Adrenal gland (tissue), 12 donors: ENCODE measurements around the gene SHE. TPM values are rescaled to one million over a fixed set of nuclear protein-coding genes. Genes with fewer than 3 reads are reported as not detected.

ENCODE experiments used
- DNase-seq, 7 donors: peaks; one replicate each; pipeline ENCODE4 v3.0.0-alpha.2; 2019 to 2020
- H3K27ac ChIP-seq, 5 donors: fragments of 200-600 bp; sonication (generic) in 4 of 5; 1 replicate in 3 of 5; 2 replicates in 2 of 5; pipeline versions ENCODE4 v1.5.1 to v1.8.0; 2016 to 2020; ENCODE audit warnings: mild to moderate bottlenecking in 1 of 5
- H3K27me3 ChIP-seq: fragments of 200-600 bp; 2 replicates; pipeline ENCODE4 v1.8.0; 2021
- H3K36me3 ChIP-seq, 2 donors: fragments of 200-600 bp; replicated peaks in 1 of 2; 1 replicate in 1 of 2; 2 replicates in 1 of 2; pipeline versions ENCODE4 v1.5.1 to v1.8.0; 2018 to 2022
- H3K4me1 ChIP-seq, 2 donors: fragments of 200-600 bp; replicated peaks in 1 of 2; 1 replicate in 1 of 2; 2 replicates in 1 of 2; pipeline versions ENCODE4 v1.5.1 to v1.8.0; 2018 to 2021
- H3K4me3 ChIP-seq, 4 donors: fragments of 200-600 bp; sonication (generic) in 3 of 4; one replicate each; pipeline ENCODE4 v1.5.1; 2016 to 2018
- H3K9me3 ChIP-seq, 3 donors: fragments of 200-600 bp; sonication (generic) in 1 of 3; replicated peaks in 1 of 3; 1 replicate in 2 of 3; 2 replicates in 1 of 3; pipeline versions ENCODE4 v1.5.1 to v1.8.0; 2016 to 2021
- POLR2A ChIP-seq, 2 donors: fragments of 450-650 bp; IDR thresholded peaks; one replicate each; pipeline ENCODE4 v1.6.1; 2017; ENCODE audit warnings: antibody characterized with exemption in 2 of 2, mild to moderate bottlenecking in 2 of 2, moderate library complexity in 1 of 2
- WGBS, 4 donors: extraction: QIAGEN DNeasy Blood & Tissue Kit in 2 of 4; methylation state at CpG; one replicate each; pipeline versions ENCODE4 v1.1.5 to v1.1.7; 2013 to 2017; 5-methylcytosine and 5-hydroxymethylcytosine counted together
- intact Hi-C, 2 donors: fragments of 100-400 bp; cut with DNase I; formaldehyde crosslinking; loops; one replicate each; pipeline versions ENCODE4 v1.14.1 to v1.15.0; 2022 to 2023
- polyA plus RNA-seq, 3 donors: library from polyadenylated mRNA; stranded (reverse); fragments of 200-250 nt in 2 of 3; fragments of 350-450 nt in 1 of 3; fragmentation: Illumina TruSeq in 1 of 3; extraction: RNeasy Lipid Tissue Mini Kit (QIAGEN cat#74804) in 1 of 3; gene quantifications; one replicate each; pipeline ENCODE4 v1.2.3, GENCODE V29; 2013 to 2014
- total RNA-seq, 9 donors: library from RNA; depleted of rRNA in 4 of 9; stranded (reverse); fragments of >200 nt in 4 of 9; fragments of 120-200 nt in 1 of 9; fragmentation: NEBNext Ultra II Directional in 1 of 9; extraction: Animal tissue kit (Norgen Biotek cat#: 25700) in 1 of 9; gene quantifications; one replicate each; pipeline versions ENCODE4 v1.1.0 to v1.2.4, GENCODE V29; 2013 to 2023
- TF ChIP-seq, protein P1 (sequence below), 6 experiments: fragments of 450-650 bp in 4 of 6; fragments of 200-600 bp in 2 of 6; sonication (generic) in 1 of 6; IDR thresholded peaks; 1 replicate in 5 of 6; 2 replicates in 1 of 6; pipeline versions ENCODE4 v1.5.1 to v1.8.0; 2016 to 2021; ENCODE audit warnings: antibody characterized with exemption in 6 of 6, mild to moderate bottlenecking in 2 of 6, moderate library complexity in 1 of 6
- donor health status: healthy with polysubstance abuse.
- donor health status: Bipolar disorder and iron deficiency.
- donor health status: DM: yes; HTN: yes; CAD: no.
- donor health status: DM: no; HTN: no; CAD: no.
- donor health status: DM: no; HTN: no; CAD: no.
- donor health status: DM: yes; HTN: yes; CAD: no.

The SHE gene
- total and polyA plus RNA-seq, 12 donors = 6.4 to 30.7 (median 17.1) TPM

- peak in 4 of 7 donors; percentile 29 to 68 (median 41) for DNase-seq
- intact Hi-C loops = no loop called here
- WGBS, 4 donors = 44 to 61% (median 49%) methylated on average over 4 of the region's 4 CpGs
- Histone ChIP-seq H3K36me3 (no peaks in the 10 kb centered on the region), H3K4me1 (peaks cover 7 to 28% of the 10 kb centered on the region in 2 donors), H3K9me3 (no peaks in the 10 kb centered on the region), H3K27ac (peak overlapping the region in 4 of 5 donors; percentile 14 to 82 (median 62)), H3K4me3 (no peak overlapping the region), H3K27me3 (no peaks in the 10 kb centered on the region)
- TF ChIP-seq, protein P1, sequence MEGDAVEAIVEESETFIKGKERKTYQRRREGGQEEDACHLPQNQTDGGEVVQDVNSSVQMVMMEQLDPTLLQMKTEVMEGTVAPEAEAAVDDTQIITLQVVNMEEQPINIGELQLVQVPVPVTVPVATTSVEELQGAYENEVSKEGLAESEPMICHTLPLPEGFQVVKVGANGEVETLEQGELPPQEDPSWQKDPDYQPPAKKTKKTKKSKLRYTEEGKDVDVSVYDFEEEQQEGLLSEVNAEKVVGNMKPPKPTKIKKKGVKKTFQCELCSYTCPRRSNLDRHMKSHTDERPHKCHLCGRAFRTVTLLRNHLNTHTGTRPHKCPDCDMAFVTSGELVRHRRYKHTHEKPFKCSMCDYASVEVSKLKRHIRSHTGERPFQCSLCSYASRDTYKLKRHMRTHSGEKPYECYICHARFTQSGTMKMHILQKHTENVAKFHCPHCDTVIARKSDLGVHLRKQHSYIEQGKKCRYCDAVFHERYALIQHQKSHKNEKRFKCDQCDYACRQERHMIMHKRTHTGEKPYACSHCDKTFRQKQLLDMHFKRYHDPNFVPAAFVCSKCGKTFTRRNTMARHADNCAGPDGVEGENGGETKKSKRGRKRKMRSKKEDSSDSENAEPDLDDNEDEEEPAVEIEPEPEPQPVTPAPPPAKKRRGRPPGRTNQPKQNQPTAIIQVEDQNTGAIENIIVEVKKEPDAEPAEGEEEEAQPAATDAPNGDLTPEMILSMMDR (IDR thresholded peaks at IDR 0.05) = no peak
- no peak for TF ChIP-seq POLR2A (IDR thresholded peaks at IDR 0.05)
Observed at GRCh38 chr1:154463512-154463990, 38.7 kb downstream of the SHE start.

- no peak overlapping the region for H3K4me3 ChIP-seq
- no peak overlapping the region for H3K27ac ChIP-seq
- 72 to 83% (median 75%) methylated on average over 15 of the region's 15 CpGs for WGBS, 4 donors
- DNase-seq = no peak
- no peaks in the 10 kb centered on the region for H3K9me3 ChIP-seq
- intact Hi-C loops = no loop called here
- H3K36me3 ChIP-seq = peaks cover 0 to 4% of the 10 kb centered on the region in 2 donors
- peaks cover 7 to 17% of the 10 kb centered on the region in 2 donors for H3K4me1 ChIP-seq
- no peaks in the 10 kb centered on the region for H3K27me3 ChIP-seq
- TF ChIP-seq, protein P1 (IDR thresholded peaks at IDR 0.05) = no peak
- TF ChIP-seq POLR2A (IDR thresholded peaks at IDR 0.05) = no peak
Observed at GRCh38 chr1:154460695-154461260, 41.4 kb downstream of the SHE start.

DNA sequence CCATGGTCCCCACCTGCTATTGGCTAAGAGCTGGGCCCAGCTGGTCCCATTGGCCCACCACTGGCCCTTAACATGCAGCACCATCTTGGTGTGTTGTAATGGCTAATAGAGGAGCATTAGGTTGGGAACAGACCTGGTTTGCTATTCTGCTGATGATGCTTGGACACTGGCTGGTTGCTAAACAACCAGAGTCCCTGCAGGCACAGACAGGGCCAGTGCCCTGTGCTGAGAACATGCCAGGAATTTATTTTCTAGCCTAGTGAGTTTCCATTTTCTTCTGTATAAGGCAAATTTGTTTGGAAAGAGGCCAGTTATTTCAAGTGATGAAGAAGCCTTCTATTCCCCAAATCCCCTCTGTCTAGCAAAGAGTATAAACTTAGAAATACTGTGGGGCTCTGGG lies 43.1 kb downstream of the SHE start:
- H3K4me1 ChIP-seq = peaks cover 7 to 16% of the 10 kb centered on the region in 2 donors
- DNase-seq = peak in 1 of 7 donors; percentile 68
- intact Hi-C loops = no loop called here
- H3K4me3 ChIP-seq = no peak overlapping the region
- no peaks in the 10 kb centered on the region for H3K9me3 ChIP-seq
- peaks cover 0 to 18% of the 10 kb centered on the region in 2 donors for H3K36me3 ChIP-seq
- H3K27ac ChIP-seq = no peak overlapping the region
- TF ChIP-seq, protein P1 (IDR thresholded peaks at IDR 0.05) = no peak
- no peak for TF ChIP-seq POLR2A (IDR thresholded peaks at IDR 0.05)
- no peaks in the 10 kb centered on the region for H3K27me3 ChIP-seq

DNA sequence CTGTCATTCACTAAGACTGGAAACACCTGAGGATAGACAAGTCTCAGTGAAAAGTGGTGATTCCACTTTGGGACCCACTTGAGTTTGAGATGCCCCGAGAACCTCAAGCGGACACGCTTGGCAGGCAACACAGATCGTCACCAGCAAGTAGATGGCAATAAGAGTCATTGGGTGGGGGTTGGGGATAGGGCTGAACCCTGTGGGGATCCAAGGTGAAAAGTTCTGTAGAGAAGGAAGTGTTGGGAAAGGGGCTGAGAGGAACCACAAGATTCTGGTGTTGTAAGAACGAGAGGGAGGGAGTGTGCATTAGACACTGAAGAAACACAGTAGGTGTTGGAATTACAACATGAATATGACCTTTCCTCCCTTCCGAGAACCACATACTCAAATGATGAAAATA lies 45.6 kb downstream of the SHE start:
- intact Hi-C loops = no loop called here
- no peak overlapping the region for H3K27ac ChIP-seq
- no peak for DNase-seq
- no peaks in the 10 kb centered on the region for H3K9me3 ChIP-seq
- H3K4me3 ChIP-seq = no peak overlapping the region
- peaks cover 0 to 24% of the 10 kb centered on the region in 2 donors for H3K36me3 ChIP-seq
- TF ChIP-seq POLR2A (IDR thresholded peaks at IDR 0.05) = no peak
- TF ChIP-seq, protein P1 (IDR thresholded peaks at IDR 0.05) = no peak
- H3K27me3 ChIP-seq = no peaks in the 10 kb centered on the region
- H3K4me1 ChIP-seq = no peaks in the 10 kb centered on the region
- 87 to 91% (median 89%) methylated on average over 6 of the region's 6 CpGs for WGBS, 4 donors
